GM19035 (cell line): Measurements from ENCODE around the gene PLA2G7.
"Not testable (repeated sequence)": the region's sequence is repeated elsewhere in the genome, so short reads cannot be mapped to it uniquely, and the experiment has no call there.

ENCODE experiments used
- ATAC-seq: cut with Tn5 transposase; IDR thresholded peaks from one replicate; pipeline ENCODE4 v1.9.1; 2021; ENCODE audit not compliant: unreplicated experiment

The PLA2G7 gene

DNA sequence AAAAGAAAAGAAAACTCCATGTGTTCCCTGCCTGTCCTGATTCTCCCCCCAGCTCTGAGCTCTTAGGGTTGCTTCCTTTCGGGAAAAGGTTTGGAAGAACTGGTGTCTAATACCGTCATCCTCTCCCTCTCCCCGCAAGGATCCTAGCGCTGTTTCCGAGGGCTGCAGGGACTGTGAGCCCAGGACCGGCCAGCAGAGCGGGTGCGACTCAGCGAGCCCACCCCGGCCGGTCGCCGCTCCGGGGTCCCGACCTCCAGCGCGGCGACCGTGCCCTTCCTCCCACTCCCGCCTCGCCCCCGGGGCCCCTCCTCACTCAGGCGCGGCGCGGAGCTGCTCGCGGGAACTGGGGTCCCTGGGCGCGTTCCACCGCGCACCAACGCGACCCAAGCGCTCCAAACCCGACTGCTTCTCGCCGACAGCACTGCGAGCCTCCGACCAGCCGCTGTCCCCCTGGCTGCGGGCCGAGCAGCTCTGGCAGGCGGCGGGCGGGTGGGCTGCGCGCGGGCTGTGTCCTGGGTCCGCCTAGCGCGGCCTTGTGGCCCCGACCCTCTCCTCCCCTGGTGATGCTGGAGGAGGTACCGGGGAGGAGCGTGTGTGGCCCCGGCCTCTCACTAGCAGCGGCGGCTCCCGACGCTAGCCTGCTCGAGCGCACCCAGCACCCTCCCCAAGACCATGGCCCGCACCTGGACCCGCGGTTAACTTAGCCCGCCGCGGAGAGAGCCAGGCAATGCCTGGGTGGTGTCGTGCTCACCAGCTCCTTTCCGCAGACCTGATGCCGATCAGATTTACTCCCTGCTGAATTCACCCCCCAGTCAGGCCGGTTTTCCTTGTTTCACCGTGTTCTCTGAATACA, at the start of gene PLA2G7:
PLA2G7 (minus strand) TSS at position 509 of the 853 bp plus-strand sequence. CDS start 12,484 bp downstream, outside the sequence.
- ATAC-seq: no peak

DNA sequence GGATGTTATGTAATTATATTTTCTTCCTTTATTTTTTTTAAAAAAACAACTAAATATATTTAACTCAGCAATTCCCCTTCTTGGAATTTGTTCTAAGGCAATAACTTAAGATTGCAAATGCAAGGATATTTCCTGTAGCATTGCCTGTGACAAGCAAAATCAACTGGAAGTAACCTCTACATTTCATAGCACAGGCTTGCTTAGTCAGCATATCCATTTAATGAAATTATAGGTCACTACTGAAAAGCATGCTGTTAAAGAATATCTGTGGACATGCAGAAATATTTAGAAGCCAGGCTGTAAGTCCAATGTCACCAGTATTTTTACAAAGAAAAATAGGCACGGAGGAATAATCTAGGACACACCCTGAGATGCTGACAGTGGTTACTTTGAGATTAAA, 49.4 kb upstream of the PLA2G7 start:
- no peak for ATAC-seq

DNA sequence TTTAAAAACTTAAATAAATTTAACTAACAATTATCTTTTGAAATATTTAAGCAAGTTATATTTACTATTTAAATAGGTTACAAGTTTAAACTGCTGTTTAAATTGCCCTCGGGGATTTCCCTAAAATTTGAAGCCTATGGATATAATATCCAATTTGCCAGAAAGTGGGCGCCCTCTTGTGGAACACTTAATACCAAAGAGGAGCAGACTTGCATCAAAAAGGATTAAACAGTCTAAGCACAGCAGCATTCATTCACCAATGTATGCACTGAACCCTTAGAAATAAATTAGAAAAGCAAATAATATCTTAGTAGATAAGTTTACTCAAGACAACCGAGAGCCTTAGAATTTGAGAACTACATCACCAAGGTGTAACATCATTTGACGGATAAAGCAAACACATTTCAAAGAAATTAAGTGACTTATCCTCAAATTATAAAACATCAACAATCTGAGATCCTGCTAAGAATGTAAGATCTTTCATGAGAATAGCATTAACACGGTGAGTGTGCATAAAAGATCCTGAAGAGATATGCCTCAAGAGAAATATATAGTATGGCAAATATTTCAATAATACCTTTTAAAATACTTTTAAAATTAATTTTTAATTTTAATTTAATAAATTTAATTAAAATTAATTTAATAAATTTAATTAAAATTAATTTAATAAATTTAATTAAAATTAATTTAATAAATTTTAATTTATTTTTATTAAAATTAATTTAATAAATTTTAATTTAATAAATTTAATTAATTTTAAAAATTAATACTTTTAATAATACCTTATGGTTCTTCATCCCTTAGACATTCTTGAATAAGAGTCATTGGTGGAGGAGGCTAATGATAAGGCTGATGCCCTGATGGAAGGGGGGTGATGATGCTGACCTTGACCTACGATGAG, 46.6 kb upstream of the PLA2G7 start:
- no peak for ATAC-seq

DNA sequence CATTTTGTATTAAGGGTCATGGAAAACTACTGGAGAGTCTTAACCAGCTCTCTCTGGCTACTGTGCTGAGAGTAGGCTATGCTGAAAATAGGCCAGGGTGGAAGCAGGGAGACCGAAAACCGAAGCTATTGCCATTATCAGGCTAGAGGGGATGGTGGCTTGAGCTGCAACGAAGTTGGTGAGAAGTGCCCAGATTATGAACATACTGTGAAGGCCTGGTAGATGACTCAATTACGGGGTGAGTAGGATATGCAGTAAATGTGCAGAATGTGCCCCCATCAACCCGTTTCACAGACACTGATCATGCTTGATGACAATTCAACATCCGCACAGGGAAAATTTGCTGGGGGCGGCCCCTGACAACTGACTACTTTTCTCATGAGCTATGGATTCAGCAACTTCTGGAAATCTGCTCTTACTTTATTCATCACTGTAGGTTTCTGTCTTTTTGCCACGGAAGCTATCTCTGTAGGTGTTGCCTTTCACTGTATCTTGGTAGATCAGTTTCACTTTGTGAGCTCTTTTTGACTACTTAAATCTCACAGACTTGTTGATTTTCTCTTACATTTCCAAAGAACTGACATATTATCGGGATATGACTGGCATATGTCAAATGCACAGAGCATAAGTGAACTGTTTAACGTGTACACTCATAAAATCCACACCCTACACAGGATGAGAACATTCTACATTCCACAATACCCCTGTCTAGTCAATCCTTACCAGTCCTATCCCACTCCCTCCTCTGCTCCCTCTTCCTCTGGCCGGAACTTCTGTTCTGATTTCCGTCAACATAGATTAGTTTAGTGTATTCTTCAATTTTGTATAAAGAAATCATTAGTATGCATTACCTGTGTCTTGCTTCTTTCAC, 42.5 kb upstream of the PLA2G7 start:
- ATAC-seq: no peak

DNA sequence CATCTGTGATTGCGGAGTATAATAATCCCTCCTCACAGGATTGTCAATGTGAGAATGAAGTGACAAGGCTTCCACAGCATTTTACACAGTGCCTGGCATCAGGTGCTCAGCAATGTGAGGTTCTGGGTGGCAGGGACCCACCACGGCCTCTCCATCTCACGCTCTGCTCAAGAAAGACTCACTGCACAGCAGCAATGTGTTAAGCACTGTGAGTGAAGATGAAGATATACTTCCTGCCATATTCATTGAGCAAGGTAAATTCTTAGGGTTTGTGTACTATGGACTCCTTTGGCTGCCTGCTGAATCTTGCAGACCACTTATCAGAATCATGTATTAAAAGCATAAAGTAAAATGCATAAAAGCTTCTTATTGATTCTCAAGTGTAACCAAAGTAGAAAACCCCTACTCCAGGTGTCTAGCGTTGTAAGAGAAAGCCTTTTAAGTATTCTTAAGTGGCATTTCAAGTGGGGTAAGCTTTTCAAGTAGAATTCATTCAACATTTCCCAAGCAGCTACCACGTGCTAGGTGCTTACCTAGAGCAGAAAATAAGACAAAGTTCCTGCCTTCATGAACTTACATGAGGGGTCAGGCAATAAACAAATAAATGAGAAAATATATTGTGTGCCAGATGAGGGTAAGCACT, 41.0 kb upstream of the PLA2G7 start:
- no peak for ATAC-seq

DNA sequence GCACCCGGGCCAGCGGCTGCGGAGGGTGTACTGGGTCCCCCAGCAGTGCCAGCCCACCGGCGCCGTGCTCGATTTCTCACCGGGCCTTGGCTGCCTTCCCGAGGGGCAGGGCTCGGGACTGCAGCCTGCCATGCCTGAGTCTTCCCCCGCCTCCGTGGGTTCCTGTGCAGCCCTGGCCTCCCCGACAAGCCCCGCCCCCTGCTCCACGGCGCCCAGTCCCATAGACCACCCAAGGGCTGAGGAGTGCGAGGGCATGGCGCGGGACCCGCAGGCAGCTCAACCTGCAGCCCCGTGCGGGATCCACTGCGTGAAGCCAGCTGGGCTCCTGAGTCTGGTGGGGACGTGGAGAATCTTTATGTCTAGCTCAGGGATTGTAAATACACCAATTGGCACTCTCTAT, 39.6 kb upstream of the PLA2G7 start:
- ATAC-seq: not testable (repeated sequence)

DNA sequence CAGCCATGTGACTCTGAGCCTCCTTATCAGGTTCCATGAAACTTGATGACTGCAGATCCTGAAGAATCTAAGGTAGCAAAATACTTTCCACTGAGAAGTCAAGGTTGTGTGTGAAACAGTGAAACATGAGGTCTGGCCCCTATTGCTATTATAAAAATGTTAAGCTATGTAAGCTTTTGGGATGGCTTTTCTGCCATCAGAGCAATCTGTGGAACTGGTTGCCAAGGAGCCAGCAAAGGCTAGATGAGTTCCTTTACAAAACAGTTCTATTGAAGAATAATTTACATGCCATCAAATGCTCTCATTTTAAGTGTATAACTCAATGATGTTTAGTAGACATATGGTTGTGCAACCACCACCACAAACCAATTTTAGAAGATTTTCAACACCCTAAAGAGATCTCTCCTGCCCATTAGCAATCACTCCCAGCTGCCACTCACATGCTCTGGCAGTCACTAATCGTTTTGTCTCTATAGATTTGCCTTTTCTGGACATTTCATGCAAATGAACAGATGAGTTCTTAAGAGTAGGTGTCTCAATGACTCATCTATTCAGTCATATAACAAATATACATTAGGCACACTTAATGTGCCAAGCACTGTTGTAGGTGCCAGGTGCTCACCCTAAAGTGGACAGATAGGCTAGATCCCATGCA, 38.2 kb upstream of the PLA2G7 start:
- ATAC-seq: no peak

DNA sequence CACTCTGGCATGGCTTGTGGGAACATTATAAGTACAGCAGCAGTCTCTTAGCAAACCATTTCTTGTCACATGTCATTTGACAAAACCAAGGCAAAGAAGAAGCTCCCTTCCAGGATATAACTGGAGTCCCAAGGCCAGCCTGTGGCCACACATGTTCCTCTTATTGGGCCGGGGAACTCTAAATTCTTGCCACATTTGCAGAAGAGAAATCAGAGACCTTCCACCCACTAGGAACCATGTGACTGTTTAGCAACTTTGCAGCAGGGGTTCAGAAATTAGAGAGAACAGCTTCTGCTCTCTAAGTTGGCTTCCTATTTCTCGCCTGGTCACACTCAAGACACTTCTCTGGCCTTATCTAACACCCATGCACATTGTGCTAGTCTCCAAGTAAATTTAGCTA, 37.6 kb upstream of the PLA2G7 start:
- ATAC-seq: no peak

DNA sequence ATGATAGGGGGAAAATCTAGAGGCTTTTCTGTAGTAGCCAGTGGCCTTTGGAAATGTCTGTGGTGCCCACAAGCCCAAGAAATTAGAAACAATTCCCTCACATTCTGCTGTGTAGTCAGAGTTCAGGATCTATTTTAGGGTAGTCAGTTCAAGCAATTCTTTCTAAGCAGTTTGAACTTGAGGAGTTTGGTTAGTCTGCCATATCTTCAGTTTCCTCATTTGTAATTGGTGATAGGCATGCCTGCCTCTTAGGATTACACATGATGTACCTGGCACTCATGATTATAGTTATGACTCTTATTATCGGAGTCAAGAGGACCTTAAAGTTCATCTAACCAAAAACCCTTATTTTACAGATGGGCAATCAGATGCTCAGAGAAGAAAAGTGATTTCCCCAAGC, 36.8 kb upstream of the PLA2G7 start:
- ATAC-seq: no peak

DNA sequence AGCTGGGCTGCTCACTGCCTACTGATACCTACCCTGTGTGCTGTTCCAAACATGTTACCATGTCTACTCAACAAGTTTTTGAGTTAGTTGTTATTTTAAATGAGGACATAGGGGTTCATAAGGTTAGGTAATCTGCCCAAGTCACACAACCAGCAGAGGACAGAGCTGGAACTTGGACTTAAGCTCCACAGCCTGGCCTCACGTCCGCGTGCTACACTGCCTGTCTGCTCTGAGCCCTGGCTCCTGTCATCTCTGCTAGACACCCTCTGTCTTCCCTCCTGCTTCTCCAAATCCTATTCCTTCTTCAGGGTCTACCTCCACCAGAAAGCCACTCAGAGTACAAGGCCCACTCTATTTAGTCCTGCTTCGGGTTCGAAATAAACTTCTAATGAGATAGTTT, 29.8 kb upstream of the PLA2G7 start:
- ATAC-seq: no peak

DNA sequence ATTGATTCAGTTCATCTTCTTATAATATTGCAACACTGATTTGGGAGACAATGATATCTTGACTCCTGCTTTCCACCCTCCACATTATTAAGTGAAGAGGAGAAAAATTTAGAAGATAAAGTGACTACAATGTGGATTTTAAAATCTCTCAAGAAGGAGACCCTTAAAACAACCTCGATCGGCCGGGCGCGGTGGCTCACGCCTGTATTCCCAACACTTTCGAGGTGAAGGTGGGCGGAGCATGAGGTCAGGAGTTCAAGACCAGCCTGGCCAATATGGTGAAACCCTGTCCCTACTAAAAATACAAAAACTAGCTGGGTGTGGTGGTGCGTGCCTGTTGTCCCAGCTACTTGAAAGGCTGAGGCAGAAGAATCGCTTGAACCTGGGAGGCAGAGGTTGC, 29.1 kb upstream of the PLA2G7 start:
- not testable (repeated sequence) for ATAC-seq

DNA sequence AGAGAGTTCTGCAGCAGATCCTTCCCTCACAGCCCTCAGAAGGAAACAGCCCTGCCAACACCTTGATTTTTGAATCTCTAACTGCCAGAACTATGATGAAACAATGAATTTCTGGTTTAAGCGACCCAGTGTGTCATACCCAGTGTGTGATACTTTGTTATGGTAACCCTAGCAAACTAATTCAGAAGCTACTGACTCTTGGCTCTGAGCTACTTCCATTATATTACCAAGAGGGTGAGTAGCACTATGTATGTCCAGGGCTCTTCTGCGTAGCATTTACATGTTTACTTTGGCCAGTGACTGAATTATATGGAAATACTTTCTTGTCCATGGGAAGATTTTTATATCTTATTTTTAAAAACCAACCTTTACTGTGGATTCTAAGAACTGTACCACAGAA, 28.3 kb upstream of the PLA2G7 start:
- no peak for ATAC-seq

DNA sequence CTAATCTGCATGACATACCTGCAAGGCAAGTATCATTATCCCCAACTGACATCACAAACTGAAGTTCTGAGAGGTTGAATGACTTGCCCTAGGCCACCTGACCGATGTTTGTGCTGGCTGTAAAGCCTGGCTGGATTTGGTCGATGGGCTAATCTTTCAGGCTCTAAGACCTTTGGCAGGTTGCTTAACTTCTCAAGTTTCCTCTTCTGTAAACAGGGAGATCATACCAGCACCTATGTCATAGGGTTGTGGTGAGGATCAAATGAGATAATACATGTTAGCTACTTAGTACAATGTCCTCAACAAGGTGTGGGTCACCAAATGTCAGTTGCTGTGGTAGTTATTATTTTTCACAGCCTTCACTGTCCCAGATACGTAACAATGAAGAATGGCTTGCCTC, 25.8 kb upstream of the PLA2G7 start:
- ATAC-seq: no peak

DNA sequence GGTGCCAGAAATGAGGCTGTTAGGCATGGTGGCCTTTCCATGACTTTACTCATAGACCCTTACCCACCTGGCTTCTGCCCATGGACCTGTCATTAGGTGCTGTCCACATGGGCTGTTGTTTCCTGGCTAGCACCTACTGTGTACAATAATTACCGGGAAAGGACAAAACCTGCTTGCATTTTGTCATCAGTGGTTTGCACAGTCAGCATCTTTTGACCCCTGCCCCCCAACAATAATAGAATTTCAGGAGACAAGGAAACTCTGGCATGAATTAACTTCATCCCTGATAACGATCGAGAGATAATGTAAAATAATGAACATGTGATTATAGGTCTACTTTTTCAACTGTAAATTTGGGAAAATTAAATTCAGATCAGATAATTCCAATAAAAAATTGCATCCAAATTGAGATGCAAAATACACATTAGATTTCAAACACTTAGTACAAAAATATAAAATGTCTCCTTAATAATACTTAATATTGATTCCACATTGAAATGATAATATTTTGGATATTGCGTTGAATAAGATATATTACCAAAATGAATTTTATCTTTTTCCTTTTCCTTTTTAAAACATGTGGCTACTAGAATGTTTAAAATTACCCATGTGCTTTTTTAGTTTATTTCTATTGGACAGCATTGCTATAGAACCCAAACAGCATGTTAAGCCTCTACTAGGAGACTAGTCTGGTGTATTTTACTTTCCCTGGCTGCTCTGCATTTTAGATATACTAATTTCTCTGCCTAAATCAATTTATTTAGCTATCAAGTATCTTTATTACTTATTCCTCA, 24.0 kb upstream of the PLA2G7 start:
- no peak for ATAC-seq

DNA sequence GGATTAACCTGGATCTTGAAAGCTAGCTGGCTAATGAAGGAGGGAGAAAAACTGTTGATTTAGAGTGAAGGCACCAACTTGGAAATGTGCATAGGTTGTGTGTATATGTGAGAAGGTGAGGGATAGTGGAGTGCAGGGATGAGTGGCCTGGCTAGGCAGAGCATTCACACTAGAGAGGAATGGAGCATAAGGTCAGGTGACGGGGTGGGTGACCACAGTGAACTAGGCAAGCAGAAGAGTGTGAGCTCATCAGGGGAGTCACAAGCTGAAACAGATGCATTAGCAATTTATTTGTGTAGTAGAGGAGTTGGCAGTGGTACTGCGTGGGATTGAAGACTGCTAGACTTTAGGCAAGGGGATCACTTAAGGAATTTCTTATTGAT, 22.0 kb upstream of the PLA2G7 start:
- ATAC-seq: no peak

DNA sequence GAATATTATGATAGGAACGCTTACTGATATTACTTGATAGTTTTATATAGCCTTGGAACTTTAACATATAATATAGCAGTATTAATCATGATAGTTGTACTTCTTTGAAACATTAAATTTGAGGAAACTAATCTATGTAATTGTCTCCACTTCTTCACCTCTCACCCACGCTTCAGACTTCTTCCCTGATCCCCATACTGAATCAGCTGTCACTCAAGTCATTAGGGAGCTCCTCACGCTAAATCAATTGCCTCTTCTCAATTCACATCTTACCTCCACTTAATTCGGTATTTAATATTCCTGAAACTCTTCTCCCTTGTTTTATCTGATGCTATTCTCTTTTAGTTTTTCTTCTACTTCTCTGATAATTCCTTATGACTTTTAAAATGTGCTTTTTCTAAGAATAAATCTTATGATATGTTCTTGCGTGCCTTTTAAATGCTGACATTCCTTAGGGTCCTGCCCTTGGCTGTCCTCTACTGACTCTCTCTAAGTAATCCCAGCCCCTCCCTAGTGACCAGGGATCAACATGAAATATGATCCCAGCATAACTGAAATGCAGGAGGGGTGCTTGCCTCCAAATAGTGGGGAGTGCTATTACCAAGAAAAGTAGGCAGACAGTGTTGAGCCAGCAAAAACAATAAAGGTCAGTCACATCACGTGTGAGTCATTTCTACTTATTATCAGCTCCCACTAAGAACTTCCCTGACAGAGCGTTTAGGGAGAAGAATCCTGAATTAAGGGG, 21.5 kb upstream of the PLA2G7 start:
- no peak for ATAC-seq

DNA sequence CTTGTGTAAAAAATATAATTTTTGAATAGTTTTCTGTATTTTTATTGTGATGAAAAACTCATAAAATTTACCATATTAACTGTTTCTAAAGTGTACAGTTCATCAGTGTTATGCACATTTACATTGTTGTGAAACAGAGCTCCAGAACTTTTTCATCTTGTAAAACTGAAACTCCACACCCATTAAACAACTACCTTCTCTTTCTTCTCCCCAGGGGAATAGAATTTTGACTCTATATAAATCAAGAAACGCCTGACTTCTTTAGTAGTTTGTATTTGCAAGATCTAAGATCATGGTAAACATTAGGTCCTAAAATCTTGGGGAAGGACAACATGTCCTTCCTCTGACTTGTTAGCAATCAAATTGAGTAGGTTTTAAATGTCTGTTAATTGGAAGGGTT, 20.7 kb upstream of the PLA2G7 start:
- no peak for ATAC-seq

DNA sequence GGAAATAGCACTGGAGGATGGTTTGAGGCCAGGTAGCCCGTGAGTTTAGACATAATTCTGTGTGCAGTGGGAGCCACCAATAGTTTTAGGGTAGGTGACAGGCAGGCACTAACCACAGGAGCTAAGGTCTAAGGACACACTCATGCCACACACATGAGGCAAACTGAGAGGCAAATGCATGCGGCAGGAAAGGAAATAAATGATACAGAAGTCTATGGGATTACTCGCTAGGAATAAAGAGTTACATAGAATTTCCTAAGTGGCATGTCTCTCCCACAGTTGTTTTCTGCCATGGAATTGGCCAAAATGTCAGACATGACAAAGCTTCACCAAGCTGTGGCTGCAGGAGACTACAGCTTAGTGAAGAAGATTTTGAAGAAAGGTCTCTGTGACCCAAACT, 16.5 kb upstream of the PLA2G7 start:
- ATAC-seq: no peak

DNA sequence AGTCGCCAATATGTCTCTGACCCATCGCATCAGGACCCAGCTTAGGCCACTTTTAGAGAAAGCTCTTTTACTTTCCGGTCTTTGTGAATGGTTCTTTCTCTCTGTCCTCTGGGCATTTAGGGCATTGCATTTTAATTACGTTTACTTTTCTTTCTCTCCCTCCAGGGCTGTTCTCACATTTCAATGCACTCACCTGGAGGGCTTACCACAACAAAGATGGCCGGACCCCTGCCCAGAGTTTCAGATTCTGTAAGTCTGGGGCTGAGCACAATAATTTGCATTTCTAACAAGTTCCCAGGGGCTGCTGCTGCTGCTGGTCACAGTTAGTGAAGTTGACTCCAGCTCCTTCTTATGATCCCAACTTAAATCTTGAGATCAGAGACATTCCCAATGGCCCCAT, 14.6 kb upstream of the PLA2G7 start:
- no peak for ATAC-seq
